ENCODE data around the gene CEL. TPM values are rescaled to one million over a fixed set of nuclear protein-coding genes. Genes with fewer than 3 reads are reported as not detected.

Gene CEL
- total RNA-seq, 2 donors from 2014 or later, result 0.61 to 16.6 TPM

DNA sequence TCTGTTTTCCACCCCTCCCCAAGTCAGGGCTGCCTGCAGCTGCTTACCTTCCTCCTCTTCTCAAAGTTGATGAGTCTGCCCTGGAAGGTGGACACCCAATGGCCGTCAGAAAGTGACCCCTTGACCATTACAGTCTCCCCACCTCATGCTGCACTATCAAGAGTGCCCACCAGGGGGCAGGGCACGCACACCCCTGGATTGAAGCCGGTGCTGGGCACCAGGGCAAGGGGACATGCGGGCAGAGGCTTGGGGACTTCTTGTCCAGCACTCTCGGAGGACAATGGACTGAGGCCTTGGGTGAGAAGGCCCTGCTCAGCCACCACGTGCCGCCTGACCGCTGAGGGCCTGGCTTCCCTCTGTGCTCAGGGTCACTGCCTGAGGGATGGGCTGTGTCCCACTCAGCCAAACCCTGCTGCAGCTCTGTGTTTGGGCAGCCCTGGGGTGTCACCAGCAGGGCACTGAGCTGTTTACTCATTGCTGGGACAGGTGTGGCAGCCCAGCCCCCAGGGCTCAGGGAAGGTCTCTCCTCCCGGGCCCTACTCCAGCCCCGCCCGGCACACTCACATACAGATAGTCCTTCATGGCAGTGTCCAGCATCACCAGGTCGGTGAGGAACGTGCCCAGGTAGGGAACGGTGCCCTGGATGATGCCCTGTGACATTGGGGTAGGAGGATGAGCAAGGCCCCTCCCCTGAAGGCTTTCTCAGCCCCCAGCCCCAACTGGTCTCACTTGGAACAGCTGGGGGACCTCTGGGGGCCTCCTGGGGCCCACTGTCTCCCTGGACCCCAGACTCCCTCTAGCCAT is 41.6 kb downstream of the CEL start:
- DNase-seq, result peak; percentile 79
- H3K9me3 ChIP-seq, result no peaks in the 10 kb centered on the region
- intact Hi-C loops (cut with DNase I), result loop anchor here (1.0 to 10.0 kb wide), 2 partner anchors 41 to 59 kb away; no protein-coding TSS in a partner anchor
- TF ChIP-seq, protein P1, sequence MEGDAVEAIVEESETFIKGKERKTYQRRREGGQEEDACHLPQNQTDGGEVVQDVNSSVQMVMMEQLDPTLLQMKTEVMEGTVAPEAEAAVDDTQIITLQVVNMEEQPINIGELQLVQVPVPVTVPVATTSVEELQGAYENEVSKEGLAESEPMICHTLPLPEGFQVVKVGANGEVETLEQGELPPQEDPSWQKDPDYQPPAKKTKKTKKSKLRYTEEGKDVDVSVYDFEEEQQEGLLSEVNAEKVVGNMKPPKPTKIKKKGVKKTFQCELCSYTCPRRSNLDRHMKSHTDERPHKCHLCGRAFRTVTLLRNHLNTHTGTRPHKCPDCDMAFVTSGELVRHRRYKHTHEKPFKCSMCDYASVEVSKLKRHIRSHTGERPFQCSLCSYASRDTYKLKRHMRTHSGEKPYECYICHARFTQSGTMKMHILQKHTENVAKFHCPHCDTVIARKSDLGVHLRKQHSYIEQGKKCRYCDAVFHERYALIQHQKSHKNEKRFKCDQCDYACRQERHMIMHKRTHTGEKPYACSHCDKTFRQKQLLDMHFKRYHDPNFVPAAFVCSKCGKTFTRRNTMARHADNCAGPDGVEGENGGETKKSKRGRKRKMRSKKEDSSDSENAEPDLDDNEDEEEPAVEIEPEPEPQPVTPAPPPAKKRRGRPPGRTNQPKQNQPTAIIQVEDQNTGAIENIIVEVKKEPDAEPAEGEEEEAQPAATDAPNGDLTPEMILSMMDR (IDR thresholded peaks at IDR 0.05), result peak; percentile 99
- peaks cover 55% of the 10 kb centered on the region for H3K36me3 ChIP-seq
- no peaks in the 10 kb centered on the region for H3K27me3 ChIP-seq
- no peak overlapping the region for H3K9ac ChIP-seq (ENCODE audit: low read depth in 2 of 2, low read length in 2 of 2)
- no peak overlapping the region for H3K4me3 ChIP-seq
- H3K4me1 ChIP-seq, result no peaks in the 10 kb centered on the region
- H3K27ac ChIP-seq, result no peak overlapping the region

DNA sequence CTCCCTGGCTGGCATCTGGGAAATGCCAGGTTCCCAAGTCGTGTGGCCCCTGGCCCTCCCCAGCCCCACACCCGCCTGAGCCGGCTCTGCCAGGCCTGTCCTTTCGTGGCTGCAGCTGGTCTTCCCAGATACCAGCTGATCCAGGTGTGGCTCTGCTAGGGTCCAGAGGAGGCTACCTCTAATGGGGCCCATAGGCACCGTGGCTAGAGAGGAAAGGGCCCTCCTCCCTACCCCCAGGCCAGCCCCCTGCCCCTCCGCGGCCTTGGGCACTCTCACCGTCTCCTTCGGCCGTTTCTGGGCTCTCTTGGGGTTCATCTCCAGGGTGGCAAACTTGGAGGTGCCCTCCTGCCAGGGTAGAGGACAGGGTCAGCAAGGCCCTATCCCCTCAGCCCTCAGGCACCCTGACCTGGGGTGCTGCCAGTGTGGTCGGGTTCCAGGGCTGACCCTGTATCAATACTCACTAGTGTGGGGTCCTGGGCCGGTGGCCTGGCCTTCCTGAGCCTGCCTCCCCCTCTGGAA is 42.3 kb downstream of the CEL start:
- Histone ChIP-seq H3K4me3 (no peak overlapping the region), H3K9ac (ENCODE audit: low read depth in 2 of 2, low read length in 2 of 2) (no peak overlapping the region), H3K9me3 (no peaks in the 10 kb centered on the region), H3K4me1 (no peaks in the 10 kb centered on the region), H3K27ac (no peak overlapping the region), H3K27me3 (no peaks in the 10 kb centered on the region), H3K36me3 (peaks cover 58% of the 10 kb centered on the region)
- intact Hi-C loops (cut with DNase I), result loop anchor here (1.0 to 10.0 kb wide), 2 partner anchors 40 to 59 kb away; no protein-coding TSS in a partner anchor
- TF ChIP-seq, protein P1 (IDR thresholded peaks at IDR 0.05), result no peak
- DNase-seq, result no peak

DNA sequence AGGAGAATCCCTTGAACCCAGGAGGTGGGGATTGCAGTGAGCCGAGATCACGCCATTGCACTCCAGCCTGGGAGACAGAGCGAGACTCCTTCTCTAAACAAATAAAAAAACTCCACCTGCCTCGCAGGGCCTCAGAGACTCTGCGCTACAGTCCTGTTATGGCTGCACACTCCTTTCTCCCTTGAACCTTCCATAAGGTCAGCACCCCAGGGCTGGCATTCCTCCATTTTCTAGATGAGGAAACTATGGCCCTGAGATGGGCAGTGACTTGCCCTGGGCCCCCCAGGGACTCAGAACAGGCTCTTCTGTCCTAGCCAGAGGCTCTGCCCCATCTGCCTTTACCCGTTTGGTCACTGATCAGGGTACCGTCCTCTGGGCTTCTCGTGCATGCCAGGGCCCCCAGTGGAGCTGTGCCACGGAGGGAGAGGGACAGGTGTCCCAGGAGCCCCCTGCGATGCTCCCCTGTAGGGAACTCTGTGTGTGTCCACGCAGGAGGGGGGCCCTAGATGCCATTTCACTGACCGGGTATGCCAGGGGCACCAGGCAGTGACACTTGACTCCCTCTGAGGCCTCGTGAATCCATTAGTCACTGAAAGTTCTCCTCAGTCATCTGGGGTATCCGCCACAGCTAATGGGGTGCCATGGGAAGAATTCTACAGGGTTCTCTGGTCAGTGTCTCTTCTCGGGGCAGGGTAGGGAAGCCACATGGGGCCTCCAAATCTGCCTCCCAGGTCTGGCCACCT is 43.1 kb downstream of the CEL start:
- peaks cover 57% of the 10 kb centered on the region for H3K36me3 ChIP-seq
- H3K4me3 ChIP-seq, result no peak overlapping the region
- no peaks in the 10 kb centered on the region for H3K4me1 ChIP-seq
- no peak overlapping the region for H3K27ac ChIP-seq
- no peaks in the 10 kb centered on the region for H3K27me3 ChIP-seq
- TF ChIP-seq, protein P1 (IDR thresholded peaks at IDR 0.05), result no peak
- intact Hi-C loops (cut with DNase I), result loop anchor here (10.0 kb wide), 1 partner anchor 60 kb away; no protein-coding TSS in a partner anchor
- no peak overlapping the region for H3K9ac ChIP-seq (ENCODE audit: low read depth in 2 of 2, low read length in 2 of 2)
- no peak for DNase-seq
- no peaks in the 10 kb centered on the region for H3K9me3 ChIP-seq

DNA sequence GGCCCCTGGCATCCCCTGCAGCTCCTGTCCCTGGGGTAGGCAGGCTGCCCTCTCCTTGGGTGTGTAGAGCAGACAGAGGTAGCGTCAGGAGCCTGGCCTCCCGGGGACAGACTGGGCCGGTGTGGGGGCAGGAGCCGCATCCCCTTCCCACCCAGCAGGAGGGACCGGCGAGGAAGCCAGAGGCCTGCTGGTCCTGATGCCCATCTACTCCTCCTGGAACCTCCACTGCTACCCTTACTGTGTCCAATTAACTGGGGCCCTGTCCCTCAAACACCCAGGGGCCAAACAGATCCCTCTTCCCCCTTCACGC is 43.6 kb downstream of the CEL start:
- H3K36me3 ChIP-seq, result peaks cover 56% of the 10 kb centered on the region
- H3K4me1 ChIP-seq, result no peaks in the 10 kb centered on the region
- H3K4me3 ChIP-seq, result no peak overlapping the region
- no peaks in the 10 kb centered on the region for H3K27me3 ChIP-seq
- no peak for DNase-seq
- TF ChIP-seq, protein P1 (IDR thresholded peaks at IDR 0.05), result no peak
- no peaks in the 10 kb centered on the region for H3K9me3 ChIP-seq
- H3K27ac ChIP-seq, result no peak overlapping the region
- intact Hi-C loops (cut with DNase I), result loop anchor here (10.0 kb wide), 1 partner anchor 61 kb away; no protein-coding TSS in a partner anchor
- no peak overlapping the region for H3K9ac ChIP-seq (ENCODE audit: low read depth in 2 of 2, low read length in 2 of 2)

DNA sequence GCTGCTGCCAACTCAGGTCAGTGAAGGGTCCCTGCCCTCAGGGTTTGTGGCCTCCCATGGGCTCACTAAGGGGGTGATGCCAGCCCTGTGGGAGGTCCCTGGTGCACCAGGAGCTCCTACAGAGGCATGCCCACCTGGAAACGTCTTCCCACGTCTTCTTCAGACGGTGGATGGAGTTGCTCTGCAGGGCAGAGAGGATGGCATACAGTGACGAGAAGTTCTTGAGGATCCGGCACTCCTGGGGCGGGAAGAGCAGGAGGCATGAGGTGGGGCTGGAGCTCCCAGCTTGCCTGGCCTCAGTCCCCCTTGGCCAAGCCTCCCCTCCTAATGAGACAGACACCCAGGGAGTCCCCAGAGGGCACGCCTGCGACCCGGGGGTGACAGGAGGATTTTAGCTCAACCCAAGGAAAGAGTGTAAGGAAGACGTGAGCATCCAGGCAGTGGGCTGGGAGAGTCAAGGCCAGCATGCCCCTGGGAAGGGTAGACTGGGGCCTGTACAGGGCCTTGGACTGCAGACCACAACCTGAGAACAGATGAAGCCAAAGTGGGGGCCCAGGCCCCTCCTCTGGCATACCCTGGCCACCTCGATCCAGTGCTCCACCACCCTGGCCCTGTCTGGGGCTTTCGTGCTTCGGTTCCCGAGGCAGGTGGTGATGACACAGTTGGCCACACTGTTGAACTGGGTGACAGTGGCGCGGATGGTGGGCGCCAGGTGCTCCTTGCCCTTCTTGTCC is 44.9 kb downstream of the CEL start:
- Histone ChIP-seq H3K4me3 (no peak overlapping the region), H3K9me3 (no peaks in the 10 kb centered on the region), H3K9ac (ENCODE audit: low read depth in 2 of 2, low read length in 2 of 2) (no peak overlapping the region), H3K27ac (no peak overlapping the region), H3K27me3 (no peaks in the 10 kb centered on the region), H3K4me1 (no peaks in the 10 kb centered on the region), H3K36me3 (peaks cover 43% of the 10 kb centered on the region)
- intact Hi-C loops (cut with DNase I), result loop anchor here (10.0 kb wide), 1 partner anchor 62 kb away; no protein-coding TSS in a partner anchor
- TF ChIP-seq, protein P1 (IDR thresholded peaks at IDR 0.05), result no peak
- no peak for DNase-seq

Measured in colonic mucosa (tissue), 4 donors.